ENCODE data around the gene MRPL49.

GRCh38 chr11:65114538-65115171 is 7.5 kb upstream of the MRPL49 start:
- TF ChIP-seq ESRRG (CRISPR knock-in tag; IDR thresholded peaks at IDR 0.05), result no peak
- no peak for TF ChIP-seq TOX (CRISPR knock-in tag; IDR thresholded peaks at IDR 0.05; ENCODE audit: borderline replicate concordance)
- no peak for TF ChIP-seq RARB (CRISPR knock-in tag; IDR thresholded peaks at IDR 0.05)
